HepG2 (cell line): ENCODE measurements around the gene CLCA1. TPM values are rescaled to one million over a fixed set of nuclear protein-coding genes. Genes with fewer than 3 reads are reported as not detected.

ENCODE experiments used
- ATAC-seq: fragments of 200-7000 bp; cut with Tn5 transposase; 3 replicates; pipeline ENCODE4 v1.9.1; 2020; ENCODE audit warnings: mild to moderate bottlenecking, moderate library complexity
- BruUV-seq: library from RNA; stranded (reverse); fragments of 400-500 nt; replicated peaks from 2 replicates; lab custom pipeline; 2021; lab: Mats Ljungman, UMichigan
- CTCF ChIA-PET: fragments of 300-600 bp; formaldehyde crosslinking; extraction: SDS; loops from one replicate; lab custom pipeline; 2021; ENCODE audit warnings: low total read pairs, inconsistent platforms, low intra/inter-chr PET ratio; lab: Yijun Ruan, JAX
- POLR2A ChIA-PET: fragments of 350-600 bp; sonication (Branson Sonifier 250); formaldehyde crosslinking; loops from one replicate; lab custom pipeline; 2020; ENCODE audit warnings: antibody characterized with exemption, inconsistent platforms; lab: Yijun Ruan, JAX
- DNase-seq: peaks from one replicate; pipeline ENCODE4 v3.0.0-alpha.2; 2015; ENCODE audit warnings: low spot score
- FAIRE-seq: peaks from 3 replicates; lab custom pipeline; 2011; peaks lifted over from hg19 to GRCh38; lab: Jason Lieb, UNC
- H2AFZ ChIP-seq: one replicate; pipeline ENCODE4 v1.6.1; 2011; ENCODE audit warnings: low read length, inconsistent platforms
- H3K27ac ChIP-seq: fragments of 300-600 bp; 3 replicates; pipeline ENCODE4 v1.8.0; 2011; ENCODE audit warnings: mixed run types, mild to moderate bottlenecking, mixed read lengths, low read length, inconsistent platforms; ENCODE audit not compliant: insufficient read depth; ENCODE audit errors: extremely low read length
- H3K27me3 ChIP-seq, 2 experiments: fragments of 200-600 bp in 1 of 2; 2 replicates in 1 of 2; 3 replicates in 1 of 2; pipeline versions ENCODE4 v1.6.0 to v1.8.0; 2011; ENCODE audit warnings: low read length in 2 of 2, mild to moderate bottlenecking in 2 of 2, moderate library complexity in 2 of 2, inconsistent platforms in 1 of 2; ENCODE audit not compliant: insufficient read depth in 2 of 2, control insufficient read depth in 1 of 2
- H3K36me3 ChIP-seq, 2 experiments: fragments of 200-600 bp in 1 of 2; replicated peaks in 1 of 2; 2 replicates in 1 of 2; 3 replicates in 1 of 2; pipeline versions ENCODE4 v1.5.1 to v1.8.0; 2011; ENCODE audit warnings: low read length in 2 of 2, inconsistent platforms in 1 of 2; ENCODE audit not compliant: insufficient read depth in 2 of 2, control insufficient read depth in 1 of 2
- H3K4me1 ChIP-seq: 2 replicates; pipeline ENCODE4 v1.5.1; 2012; ENCODE audit warnings: low read length, inconsistent platforms; ENCODE audit not compliant: insufficient read depth
- H3K4me2 ChIP-seq: 2 replicates; pipeline ENCODE4 v1.6.0; 2011; ENCODE audit warnings: low read depth, low read length, inconsistent platforms
- H3K4me3 ChIP-seq, 3 experiments: fragments of 200-600 bp in 1 of 3; sonication (generic), shearing (Covaris generic) in 1 of 3; replicated peaks in 1 of 3; 2 replicates each; pipeline ENCODE4 v1.5.1; 2011 to 2016; ENCODE audit warnings: low read length in 3 of 3, inconsistent platforms in 2 of 3, low read depth in 2 of 3, mild to moderate bottlenecking in 2 of 3, control low read depth in 1 of 3, mixed read lengths in 1 of 3; ENCODE audit not compliant: insufficient read depth in 1 of 3
- H3K79me2 ChIP-seq: one replicate; pipeline ENCODE4 v1.6.1; 2011; ENCODE audit warnings: low read length, inconsistent platforms; ENCODE audit not compliant: insufficient read depth
- H3K9ac ChIP-seq: 2 replicates; pipeline ENCODE4 v1.6.0; 2011; ENCODE audit warnings: mild to moderate bottlenecking, low read depth, low read length, inconsistent platforms; ENCODE audit not compliant: insufficient read depth
- H3K9me3 ChIP-seq: 2 replicates; pipeline ENCODE4 v1.5.1; 2012; ENCODE audit warnings: mild to moderate bottlenecking, low read length
- H4K20me1 ChIP-seq: 2 replicates; pipeline ENCODE4 v1.6.0; 2011; ENCODE audit warnings: inconsistent platforms, mild to moderate bottlenecking, low read length, moderate library complexity; ENCODE audit not compliant: insufficient read depth
- ARNT2 ChIP-seq: sonication (generic); formaldehyde crosslinking; IDR thresholded peaks from 2 replicates; pipeline ENCODE4 v1.8.0; 2022; ENCODE audit warnings: mild to moderate bottlenecking, low read depth, missing genetic modification reagents, moderate library complexity
- DMAP1 ChIP-seq: IDR thresholded peaks from 2 replicates; pipeline ENCODE4 v1.6.1; 2016
- MAFF ChIP-seq: IDR thresholded peaks from 2 replicates; pipeline ENCODE4 v1.6.1; 2011; ENCODE audit warnings: low read depth, low read length, improper control_type of control experiment
- MAFK ChIP-seq, 2 experiments: IDR thresholded peaks in 1 of 2; conservative IDR thresholded peaks in 1 of 2; 2 replicates each; pipeline ENCODE4 v1.6.1; 2011; ENCODE audit warnings: improper control_type of control experiment in 2 of 2, low read length in 2 of 2
- WGBS: methylation state at CpG from one replicate; pipeline ENCODE4 v1.1.6; 2017; ENCODE audit warnings: low lambda C conversion rate; 5-methylcytosine and 5-hydroxymethylcytosine counted together
- in situ Hi-C: cut with HindIII; loops from 2 replicates; pipeline ENCODE4 v1.10.0; 2017; ENCODE audit warnings: low pct_unique_long_range_greater_than_20kb; ENCODE audit not compliant: extremely low pct_ligation_motif_present
- intact Hi-C: fragments of 100-400 bp; cut with micrococcal nuclease; formaldehyde crosslinking; loops from one replicate; pipeline ENCODE4 v1.10.0; 2022; ENCODE audit not compliant: unreplicated experiment
- polyA plus RNA-seq, 8 experiments: library from polyadenylated mRNA; depleted of rRNA in 3 of 8; stranded (reverse) in 7 of 8; unstranded in 1 of 8; fragments of >200 nt; fragmentation: Illumina TruSeq in 4 of 8; extraction: Trizol in 4 of 8; gene quantifications; 2 replicates each; pipeline versions ENCODE4 v1.2.1 to v1.2.3, GENCODE V29; 2011 to 2016; ENCODE audit warnings: low read depth in 4 of 8, missing spikeins in 1 of 8, mixed read lengths in 1 of 8; ENCODE audit not compliant: insufficient read depth in 1 of 8
- total RNA-seq, 5 experiments: library from RNA; depleted of rRNA; stranded (reverse); fragments of >200 nt; fragmentation: Illumina TruSeq; extraction: Trizol; gene quantifications; 2 replicates each; pipeline ENCODE4 v1.2.3, GENCODE V29; 2016; ENCODE audit warnings: low read depth in 1 of 5
- TF ChIP-seq, protein P1 (sequence below): IDR thresholded peaks from 2 replicates; pipeline ENCODE4 v1.6.1; 2012; ENCODE audit warnings: low read depth, low read length, improper control_type of control experiment

CLCA1 gene
- total and polyA plus RNA-seq, 2 of the 13 experiments (the other 11 are each of a cell fraction or from before 2014, with no cell fraction given), result not detected

DNA sequence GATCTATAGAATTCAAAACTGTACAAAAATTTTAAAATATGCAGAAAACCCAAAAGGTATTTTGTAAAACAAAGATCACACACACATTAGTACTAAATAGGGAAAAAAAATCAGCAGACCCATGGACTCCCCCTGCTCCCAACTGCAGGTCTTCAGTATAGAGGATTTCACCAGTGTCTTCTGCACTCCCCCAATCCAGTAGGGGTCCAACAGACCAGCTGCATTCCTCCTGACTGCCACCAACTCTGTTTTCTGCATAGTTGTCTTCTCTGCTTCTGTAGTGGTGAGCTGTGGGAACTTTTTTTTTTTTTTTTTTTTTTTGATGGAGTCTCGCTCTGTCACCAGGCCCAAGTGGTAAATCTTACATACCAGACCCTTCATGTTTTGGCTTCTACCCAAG, 22.8 kb upstream of the CLCA1 start:
- TF ChIP-seq ARNT2 (CRISPR knock-in tag), result no peak
- TF ChIP-seq, protein P1, sequence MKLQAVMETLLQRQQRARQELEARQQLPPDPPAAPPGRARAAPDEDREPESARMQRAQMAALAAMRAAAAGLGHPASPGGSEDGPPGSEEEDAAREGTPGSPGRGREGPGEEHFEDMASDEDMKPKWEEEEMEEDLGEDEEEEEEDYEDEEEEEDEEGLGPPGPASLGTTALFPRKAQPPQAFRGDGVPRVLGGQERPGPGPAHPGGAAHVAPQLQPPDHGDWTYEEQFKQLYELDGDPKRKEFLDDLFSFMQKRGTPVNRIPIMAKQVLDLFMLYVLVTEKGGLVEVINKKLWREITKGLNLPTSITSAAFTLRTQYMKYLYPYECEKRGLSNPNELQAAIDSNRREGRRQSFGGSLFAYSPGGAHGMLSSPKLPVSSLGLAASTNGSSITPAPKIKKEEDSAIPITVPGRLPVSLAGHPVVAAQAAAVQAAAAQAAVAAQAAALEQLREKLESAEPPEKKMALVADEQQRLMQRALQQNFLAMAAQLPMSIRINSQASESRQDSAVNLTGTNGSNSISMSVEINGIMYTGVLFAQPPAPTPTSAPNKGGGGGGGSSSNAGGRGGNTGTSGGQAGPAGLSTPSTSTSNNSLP, result no peak
- Histone ChIP-seq H3K4me1 (no peaks in the 10 kb centered on the region), H3K79me2 (no peaks in the 10 kb centered on the region), H3K9ac (no peak overlapping the region), H4K20me1 (no peaks in the 10 kb centered on the region), H3K9me3 (no peaks in the 10 kb centered on the region), H3K27me3 (no peaks in the 10 kb centered on the region), H3K27ac (no peak overlapping the region), H2AFZ (no peak overlapping the region), H3K36me3 (no peaks in the 10 kb centered on the region), H3K4me2 (no peak overlapping the region), H3K4me3 (no peak overlapping the region)
- DNase-seq (no peak), FAIRE-seq (no peak), ATAC-seq (no peak)
- in situ Hi-C loops, result no loop called here
- ChIA-PET POLR2A (no interaction called here), CTCF (no interaction called here)
- BruUV-seq, result no TSS peak
- intact Hi-C loops, result no loop called here
- WGBS, result 8% methylated on average over 1 of the region's 1 CpG

DNA sequence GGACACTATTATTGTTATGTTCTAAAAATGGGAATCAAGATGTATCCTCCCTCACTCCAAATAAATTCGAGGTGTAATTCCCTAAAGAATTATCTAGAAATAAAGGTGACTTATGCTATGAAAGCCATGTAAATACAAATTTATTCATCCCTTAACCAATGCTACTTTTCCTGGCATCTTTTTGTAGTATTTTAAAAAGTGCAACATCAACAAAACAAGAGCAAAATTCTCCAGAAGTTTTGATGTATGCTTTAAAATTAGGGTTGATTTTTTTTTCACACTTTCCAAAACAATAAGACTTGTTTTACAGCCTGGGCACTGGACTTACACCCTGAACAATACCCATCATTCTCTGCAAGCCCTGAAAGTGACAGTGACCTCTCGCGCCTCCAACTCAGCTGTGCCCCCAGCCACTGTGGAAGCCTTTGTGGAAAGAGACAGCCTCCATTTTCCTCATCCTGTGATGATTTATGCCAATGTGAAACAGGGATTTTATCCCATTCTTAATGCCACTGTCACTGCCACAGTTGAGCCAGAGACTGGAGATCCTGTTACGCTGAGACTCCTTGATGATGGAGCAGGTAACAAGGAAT, 21.4 kb upstream of the CLCA1 start:
- 22% methylated on average over 4 of the region's 4 CpGs for WGBS
- Histone ChIP-seq H3K27me3 (no peaks in the 10 kb centered on the region), H3K9me3 (no peaks in the 10 kb centered on the region), H3K4me1 (no peaks in the 10 kb centered on the region), H4K20me1 (no peaks in the 10 kb centered on the region), H3K79me2 (no peaks in the 10 kb centered on the region), H2AFZ (no peak overlapping the region), H3K27ac (no peak overlapping the region), H3K4me2 (no peak overlapping the region), H3K9ac (no peak overlapping the region), H3K36me3 (no peaks in the 10 kb centered on the region), H3K4me3 (no peak overlapping the region)
- DNase-seq (no peak), FAIRE-seq (no peak), ATAC-seq (no peak)
- intact Hi-C loops (no loop called here), in situ Hi-C loops (no loop called here)
- ChIA-PET CTCF (no interaction called here), POLR2A (no interaction called here)
- peak; percentile 49; the same call in 1 of the 2 replicates for TF ChIP-seq MAFF
- no peak for TF ChIP-seq DMAP1 (CRISPR knock-in tag)
- TF ChIP-seq MAFK (conservative IDR thresholded peaks at IDR 0.05 in 1 of 2, IDR thresholded peaks at IDR 0.05 in 1 of 2; ENCODE audit: low read length in 2 of 2), result peak in 1 of 2 experiments; percentile 73; a peak in 3 of 4 replicates
- BruUV-seq, result no TSS peak
